IMR-90 (cell line): ENCODE results near the gene NTM. TPM values are rescaled to one million over a fixed set of nuclear protein-coding genes. Genes with fewer than 3 reads are reported as not detected.

Source experiments
- ATAC-seq: fragments of 200-7000 bp; cut with Tn5 transposase; 2 replicates; pipeline ENCODE4 v1.9.1; 2020; ENCODE audit warnings: low read depth, mild to moderate bottlenecking, moderate library complexity
- BruUV-seq: library from RNA; stranded (reverse); fragments of 400-500 nt; replicated peaks from 2 replicates; lab custom pipeline; 2021; lab: Mats Ljungman, UMichigan
- CTCF ChIA-PET: fragments of 300-600 bp; formaldehyde crosslinking; extraction: SDS; loops from one replicate; lab custom pipeline; 2021; ENCODE audit warnings: antibody characterized with exemption; lab: Yijun Ruan, JAX
- POLR2A ChIA-PET: fragments of 300-600 bp; sonication (Branson Sonifier 250); formaldehyde crosslinking; loops from one replicate; lab custom pipeline; 2022; ENCODE audit warnings: antibody characterized with exemption; ENCODE audit not compliant: unreplicated experiment; lab: Charles Lee
- DNase-seq: peaks from one replicate; pipeline ENCODE4 v3.0.0; 2013
- H2AFZ ChIP-seq: replicated peaks from 2 replicates; pipeline ENCODE3; 2013; ENCODE audit warnings: low read length, mild to moderate bottlenecking; ENCODE audit not compliant: poor library complexity
- H2AK5ac ChIP-seq: 2 replicates; pipeline ENCODE4 v1.6.1; 2013; ENCODE audit warnings: low read depth, low read length, inconsistent platforms
- H2AK9ac ChIP-seq: replicated peaks from 2 replicates; pipeline ENCODE3; 2013; ENCODE audit warnings: mild to moderate bottlenecking, low read depth, low read length, moderate library complexity; ENCODE audit not compliant: poor library complexity
- H2BK120ac ChIP-seq: 2 replicates; pipeline ENCODE4 v1.6.1; 2013; ENCODE audit warnings: low read depth, low read length, inconsistent platforms
- H2BK15ac ChIP-seq: 3 replicates; pipeline ENCODE4 v1.6.1; 2013; ENCODE audit warnings: low read depth, low read length, inconsistent platforms
- H2BK20ac ChIP-seq: 2 replicates; pipeline ENCODE4 v1.6.1; 2013; ENCODE audit warnings: low read depth, mild to moderate bottlenecking, inconsistent platforms, low read length, moderate library complexity
- H2BK5ac ChIP-seq: 2 replicates; pipeline ENCODE4 v1.6.1; 2013; ENCODE audit warnings: mild to moderate bottlenecking, low read depth, low read length, inconsistent platforms; ENCODE audit not compliant: poor library complexity, severe bottlenecking
- H3K14ac ChIP-seq: replicated peaks from 2 replicates; pipeline ENCODE4 v1.6.1; 2013; ENCODE audit warnings: low read depth, low read length, inconsistent platforms
- H3K18ac ChIP-seq: 2 replicates; pipeline ENCODE4 v1.6.1; 2013; ENCODE audit warnings: low read depth, low read length, control low read depth
- H3K23ac ChIP-seq: 2 replicates; pipeline ENCODE4 v1.6.1; 2013; ENCODE audit warnings: low read depth, low read length, inconsistent platforms
- H3K27ac ChIP-seq: 2 replicates; pipeline ENCODE4 v1.5.1; 2013; ENCODE audit warnings: mild to moderate bottlenecking, control low read depth, low read length; ENCODE audit not compliant: insufficient read depth
- H3K27me3 ChIP-seq: 2 replicates; pipeline ENCODE4 v1.6.1; 2013; ENCODE audit warnings: low read length; ENCODE audit not compliant: control insufficient read depth, insufficient read depth
- H3K36me3 ChIP-seq: 2 replicates; pipeline ENCODE4 v1.6.1; 2013; ENCODE audit warnings: low read length, mixed read lengths; ENCODE audit not compliant: control insufficient read depth, insufficient read depth
- H3K4ac ChIP-seq: 2 replicates; pipeline ENCODE4 v1.6.1; 2013; ENCODE audit warnings: low read depth, low read length, inconsistent platforms
- H3K4me1 ChIP-seq: 2 replicates; pipeline ENCODE4 v1.6.1; 2013; ENCODE audit warnings: low read length, mixed read lengths; ENCODE audit not compliant: control insufficient read depth, insufficient read depth
- H3K4me2 ChIP-seq: 2 replicates; pipeline ENCODE4 v1.6.1; 2013; ENCODE audit warnings: low read depth, mild to moderate bottlenecking, control low read depth, low read length, moderate library complexity
- H3K4me3 ChIP-seq: 2 replicates; pipeline ENCODE4 v1.5.1; 2013; ENCODE audit warnings: low read depth, mild to moderate bottlenecking, control low read depth, low read length, moderate library complexity; ENCODE audit not compliant: insufficient read depth
- H3K56ac ChIP-seq: 2 replicates; pipeline ENCODE4 v1.6.1; 2013; ENCODE audit warnings: low read length, inconsistent platforms; ENCODE audit not compliant: insufficient read depth; ENCODE audit errors: extremely low read depth
- H3K79me1 ChIP-seq, 2 experiments: 2 replicates each; pipeline ENCODE4 v1.6.1; 2013; ENCODE audit warnings: low read length in 2 of 2, inconsistent platforms in 1 of 2, low read depth in 1 of 2
- H3K9ac ChIP-seq: 2 replicates; pipeline ENCODE4 v1.6.1; 2013; ENCODE audit warnings: low read depth, low read length, control low read depth
- H3K9me1 ChIP-seq: 2 replicates; pipeline ENCODE4 v1.6.1; 2013; ENCODE audit warnings: low read length, inconsistent platforms; ENCODE audit not compliant: insufficient read depth
- H3K9me3 ChIP-seq: 2 replicates; pipeline ENCODE4 v1.6.1; 2013; ENCODE audit warnings: low read length; ENCODE audit not compliant: control insufficient read depth, insufficient read depth
- H4K20me1 ChIP-seq: 2 replicates; pipeline ENCODE4 v1.6.1; 2013; ENCODE audit warnings: low read length, inconsistent platforms; ENCODE audit not compliant: insufficient read depth
- H4K5ac ChIP-seq: 2 replicates; pipeline ENCODE4 v1.6.1; 2013; ENCODE audit warnings: mild to moderate bottlenecking, low read depth, low read length, control low read depth
- H4K8ac ChIP-seq, 2 experiments: 2 replicates each; pipeline ENCODE4 v1.6.1; 2013; ENCODE audit warnings: low read depth in 2 of 2, low read length in 2 of 2, control low read depth in 1 of 2, inconsistent platforms in 1 of 2
- H4K91ac ChIP-seq: 2 replicates; pipeline ENCODE4 v1.6.1; 2013; ENCODE audit warnings: low read depth, low read length, inconsistent platforms; ENCODE audit not compliant: insufficient read depth
- CHD1 ChIP-seq: IDR thresholded peaks from 2 replicates; pipeline ENCODE4 v1.6.1; 2012; ENCODE audit warnings: low read depth, low read length, improper control_type of control experiment
- MXI1 ChIP-seq: IDR thresholded peaks from 2 replicates; pipeline ENCODE4 v1.6.1; 2012; ENCODE audit warnings: low read depth, mild to moderate bottlenecking, low read length, moderate library complexity, borderline replicate concordance
- POLR2A ChIP-seq: IDR thresholded peaks from 2 replicates; pipeline ENCODE4 v1.6.1; 2012; ENCODE audit warnings: mild to moderate bottlenecking, low read depth, low read length
- RCOR1 ChIP-seq: IDR thresholded peaks from 2 replicates; pipeline ENCODE4 v1.6.1; 2012; ENCODE audit warnings: mild to moderate bottlenecking, low read length, improper control_type of control experiment; ENCODE audit not compliant: insufficient replicate concordance
- WGBS, 2 experiments: methylation state at CpG; one replicate each; pipeline versions ENCODE4 v1.1.5 to v1.1.7; 2013; ENCODE audit warnings: missing lambda C conversion rate in 2 of 2; ENCODE audit not compliant: insufficient read length in 1 of 2; ENCODE audit errors: extremely low coverage in 2 of 2; 5-methylcytosine and 5-hydroxymethylcytosine counted together
- dilution Hi-C: fragments of 300-500 bp; cut with HindIII; formaldehyde crosslinking; loops from one replicate; pipeline ENCODE4 v1.14.3; 2018; ENCODE audit warnings: low sequenced_read_pairs; ENCODE audit not compliant: unreplicated experiment
- in situ Hi-C: fragments of 300-500 bp; cut with MboI; formaldehyde crosslinking; loops from 3 replicates; pipeline ENCODE4 v1.14.3; 2019; ENCODE audit warnings: low sequenced_read_pairs, inconsistent platforms, mixed read lengths
- intact Hi-C: fragments of 100-400 bp; cut with micrococcal nuclease; formaldehyde crosslinking; loops from 2 replicates; pipeline ENCODE4 v1.10.0; 2022
- polyA plus RNA-seq, 3 experiments: library from polyadenylated mRNA; depleted of rRNA; stranded (reverse); fragments of >200 nt; gene quantifications; 2 replicates each; pipeline ENCODE4 v1.2.3, GENCODE V29; 2012; ENCODE audit warnings: low replicate concordance in 1 of 3
- total RNA-seq: library from RNA; depleted of rRNA; stranded (reverse); fragments of >200 nt; gene quantifications from 2 replicates; pipeline ENCODE4 v1.2.3, GENCODE V29; 2012

Gene NTM
- total and polyA plus RNA-seq, 2 of the 4 experiments (the other 2 are of a cell fraction), result 19.5 to 25.5 TPM

- ChIA-PET POLR2A (no interaction called here), CTCF (no interaction called here)
- dilution Hi-C loops, result no loop called here
- Histone ChIP-seq H3K18ac (no peak overlapping the region), H2BK120ac (no peak overlapping the region), H3K79me1 (no peaks in the 10 kb centered on the region), H3K9me3 (no peaks in the 10 kb centered on the region), H3K4me1 (no peaks in the 10 kb centered on the region), H3K4me2 (no peak overlapping the region), H4K91ac (no peak overlapping the region), H2AK5ac (no peak overlapping the region), H3K9ac (no peak overlapping the region), H4K5ac (no peak overlapping the region), H3K23ac (no peak overlapping the region), H3K14ac (no peak overlapping the region), H2AK9ac (no peak overlapping the region), H3K56ac (no peak overlapping the region), H3K9me1 (no peaks in the 10 kb centered on the region), H3K27me3 (no peaks in the 10 kb centered on the region), H2BK15ac (no peak overlapping the region), H3K4me3 (no peak overlapping the region), H2BK20ac (no peak overlapping the region), H3K27ac (no peak overlapping the region), H4K8ac (no peak overlapping the region), H4K20me1 (no peaks in the 10 kb centered on the region), H3K4ac (no peak overlapping the region), H3K36me3 (no peaks in the 10 kb centered on the region), H2BK5ac (no peak overlapping the region), H2AFZ (no peak overlapping the region)
- ATAC-seq, result no peak
- DNase-seq, result no peak
- in situ Hi-C loops, result no loop called here
- no TSS peak for BruUV-seq
- intact Hi-C loops, result no loop called here
- TF ChIP-seq MXI1 (no peak), RCOR1 (no peak), POLR2A (no peak), CHD1 (no peak)
- WGBS, 2 experiments, result no CpG with 5 or more reads among the region's 10 CpGs
These were observed 50.8 kb downstream of the NTM start for GRCh38 chr11:131421066-131421855.
